HG03045 (cell line): ENCODE data around the gene ATF7.

Experiments
- ATAC-seq: cut with Tn5 transposase; IDR thresholded peaks from one replicate; pipeline ENCODE4 v1.9.1; 2021; ENCODE audit warnings: mild to moderate bottlenecking, moderate library complexity; ENCODE audit not compliant: unreplicated experiment

Gene ATF7

DNA sequence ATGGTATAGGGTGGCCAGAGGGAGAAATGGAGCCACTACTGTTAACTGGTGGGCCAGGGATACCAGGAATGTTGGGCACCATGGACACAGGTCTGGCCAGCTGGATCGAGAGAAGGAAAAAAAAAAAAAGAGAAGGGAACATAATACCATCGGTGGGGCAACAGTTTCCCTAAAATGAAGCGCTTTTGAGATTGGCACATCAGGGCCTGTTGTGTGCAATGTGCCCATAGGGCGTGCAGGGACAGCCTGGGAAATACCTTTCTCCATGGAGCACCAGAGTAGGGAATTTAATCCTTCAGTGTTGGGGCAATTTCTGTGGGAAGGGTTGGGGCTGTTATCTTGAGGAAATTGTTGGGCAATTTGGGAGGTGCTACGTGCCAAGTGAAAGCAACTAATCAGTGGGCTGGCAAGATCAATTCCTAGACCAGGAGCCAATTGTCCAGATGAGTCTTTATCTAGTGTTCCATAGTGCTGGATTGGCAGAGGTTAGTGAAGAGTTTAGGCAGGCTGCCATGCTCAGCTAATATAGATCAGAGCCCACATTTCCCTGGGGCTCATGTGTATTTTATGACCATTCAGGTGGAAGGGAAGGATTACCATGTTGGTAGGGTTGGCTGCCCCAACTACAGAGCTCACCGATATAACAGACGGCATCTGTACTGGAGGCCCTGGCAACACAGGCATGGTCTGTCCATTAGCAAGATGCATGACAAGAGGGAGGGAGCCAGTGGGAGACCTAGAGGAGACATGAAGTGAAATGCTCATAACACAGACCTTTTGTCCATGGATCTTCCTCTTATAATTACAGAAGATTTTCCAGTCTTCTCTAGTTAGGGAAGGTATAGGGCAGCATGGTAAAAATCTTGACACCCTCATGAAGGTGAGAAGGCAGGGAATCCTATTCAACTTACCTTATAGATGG is 93.4 kb downstream of the ATF7 start:
- no peak for ATAC-seq

DNA sequence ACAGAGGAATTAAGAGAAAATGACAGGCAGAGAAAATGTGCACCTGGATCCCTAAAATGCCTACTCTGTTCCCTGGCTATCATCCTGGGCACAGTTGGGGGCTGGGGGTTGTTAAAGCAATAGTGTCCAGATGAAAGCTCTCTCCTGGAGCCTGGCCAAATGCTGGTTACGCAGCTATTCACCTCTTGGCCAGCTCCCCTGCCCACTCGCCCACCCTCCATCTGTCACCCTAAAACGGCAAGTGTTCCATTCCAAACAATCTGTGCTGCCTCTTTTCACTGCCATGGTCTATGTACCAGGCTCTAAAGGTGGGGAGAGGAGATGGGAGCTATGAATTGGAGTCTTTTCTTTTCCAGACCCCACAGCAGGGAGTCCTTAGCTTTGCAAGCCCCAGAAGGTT is 94.2 kb downstream of the ATF7 start:
- ATAC-seq = no peak

DNA sequence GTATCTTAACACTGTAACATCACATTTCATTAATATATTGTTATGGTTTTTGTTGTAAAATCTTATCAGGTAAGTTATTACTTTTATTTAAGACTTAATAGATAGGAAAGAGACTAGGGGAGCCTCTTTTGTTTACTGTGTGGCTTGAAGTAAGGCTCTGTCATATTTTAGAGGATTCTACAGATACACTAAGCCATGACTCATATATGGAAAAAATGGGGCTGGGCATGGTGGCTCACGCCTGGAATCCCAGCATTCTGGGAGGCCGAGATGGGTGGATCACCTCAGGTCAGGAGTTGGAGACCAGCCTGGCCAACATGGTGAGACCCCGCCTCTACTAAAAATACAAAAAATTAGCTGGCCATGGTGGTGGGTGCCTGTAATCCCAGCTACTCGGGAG is 95.3 kb downstream of the ATF7 start:
- no peak for ATAC-seq

DNA sequence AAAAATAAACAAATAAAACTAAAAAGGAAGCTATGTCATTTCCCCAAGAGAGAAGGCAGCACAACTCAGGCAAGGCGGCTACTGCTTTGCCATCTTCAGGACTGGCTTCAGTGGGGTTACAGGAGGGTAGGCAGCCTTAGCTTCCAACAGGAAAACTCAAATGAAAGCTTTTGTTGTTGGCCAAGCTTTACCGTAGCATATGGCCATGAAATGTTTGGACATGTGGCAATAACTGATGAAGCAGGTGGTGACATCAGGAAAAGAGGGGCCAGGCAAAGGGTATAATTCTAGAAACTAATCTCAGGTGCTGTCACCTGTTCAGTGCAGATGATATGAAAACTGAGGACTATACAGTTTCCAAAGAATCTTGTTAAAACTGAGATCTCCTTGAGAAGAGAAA is 96.1 kb downstream of the ATF7 start:
- ATAC-seq = no peak

DNA sequence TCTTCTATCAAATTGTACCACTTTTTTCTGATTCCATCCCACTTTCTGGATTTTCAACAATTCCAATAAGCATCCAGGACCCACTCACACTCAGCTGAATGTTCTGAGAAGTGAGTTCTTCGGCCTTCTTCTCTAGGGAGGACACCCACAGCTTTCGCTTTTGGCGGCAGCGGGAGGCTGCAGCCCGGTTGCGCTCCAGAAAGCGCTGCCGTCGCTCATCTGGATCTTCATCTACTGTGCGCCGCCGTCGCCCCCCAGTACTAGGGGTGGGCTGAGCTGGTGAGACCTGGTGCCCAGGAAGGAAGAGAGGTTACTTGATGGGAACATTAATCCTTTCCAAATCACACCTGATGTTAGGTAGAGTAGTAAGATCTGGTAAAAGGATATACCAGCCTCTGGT is 101.7 kb downstream of the ATF7 start:
- ATAC-seq = no peak

DNA sequence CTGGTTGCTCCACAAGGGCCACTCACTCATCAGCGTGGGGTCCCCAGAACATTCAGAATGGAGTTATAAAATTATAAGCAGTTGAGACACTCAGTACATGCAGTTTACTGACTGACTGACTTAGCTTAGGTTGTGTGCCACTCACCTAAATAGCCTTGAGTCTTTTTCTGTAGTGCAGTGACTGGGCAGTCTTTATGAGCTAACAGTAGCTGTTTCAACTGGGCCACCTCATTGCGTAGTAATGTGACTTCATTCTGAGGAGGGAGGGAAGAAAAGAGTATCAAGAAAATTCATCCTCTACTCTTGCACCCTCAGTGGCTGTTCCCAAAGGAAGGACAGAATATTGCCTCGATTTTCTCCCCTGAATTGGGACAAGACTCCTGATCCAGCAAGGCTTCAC is 103.1 kb downstream of the ATF7 start:
- no peak for ATAC-seq

DNA sequence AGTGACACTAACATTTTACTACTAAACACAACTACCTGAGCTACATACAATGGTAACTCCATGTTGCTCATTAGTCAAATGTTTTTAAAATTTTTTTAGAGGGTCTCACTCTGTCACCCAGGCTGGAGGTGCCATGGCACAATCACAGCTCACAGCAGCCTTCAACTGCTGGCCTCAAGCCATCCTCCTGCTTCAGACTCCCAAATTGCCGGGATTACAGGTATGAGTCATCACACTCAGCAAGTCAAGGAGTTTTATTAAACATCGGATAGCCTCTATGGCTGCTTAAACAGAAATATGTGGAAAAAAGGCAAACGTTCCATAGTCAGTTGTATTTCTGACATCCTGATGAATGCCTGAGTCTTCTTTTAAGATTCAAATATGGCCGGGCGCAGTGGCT is 107.8 kb downstream of the ATF7 start:
- no peak for ATAC-seq

DNA sequence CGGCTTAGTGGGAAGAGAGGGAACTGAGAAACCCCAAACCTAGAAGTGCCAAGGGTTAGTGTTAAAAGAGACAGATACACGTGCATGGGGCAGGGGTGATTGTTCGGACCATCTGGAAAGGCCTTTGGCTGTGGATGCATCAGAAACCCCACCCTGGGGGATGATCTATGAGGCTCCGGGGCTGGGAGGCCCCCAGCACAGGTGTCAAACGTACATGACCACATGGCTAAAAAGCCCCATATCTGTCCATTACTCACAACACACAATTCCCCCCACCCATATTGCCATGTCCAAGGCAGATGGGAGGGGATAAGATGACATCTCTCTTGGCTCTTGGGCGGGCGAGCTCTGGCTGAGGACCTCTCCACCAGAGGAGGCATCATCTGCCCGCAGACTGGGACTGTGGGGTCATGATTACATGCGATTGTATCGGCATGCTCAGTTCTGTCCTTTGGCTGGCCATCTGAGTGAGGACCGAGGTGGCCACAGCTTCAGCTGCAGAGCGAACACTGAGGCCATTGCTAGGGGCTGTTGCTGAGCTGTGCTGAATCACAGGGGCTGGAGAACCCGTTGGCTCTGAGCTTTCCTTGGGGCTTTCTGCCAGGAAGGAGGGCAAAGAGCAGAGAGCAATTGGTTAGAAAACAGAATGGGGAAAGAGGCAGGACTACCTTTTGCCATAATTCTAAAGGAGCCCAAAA is 109.3 kb downstream of the ATF7 start:
- no peak for ATAC-seq

DNA sequence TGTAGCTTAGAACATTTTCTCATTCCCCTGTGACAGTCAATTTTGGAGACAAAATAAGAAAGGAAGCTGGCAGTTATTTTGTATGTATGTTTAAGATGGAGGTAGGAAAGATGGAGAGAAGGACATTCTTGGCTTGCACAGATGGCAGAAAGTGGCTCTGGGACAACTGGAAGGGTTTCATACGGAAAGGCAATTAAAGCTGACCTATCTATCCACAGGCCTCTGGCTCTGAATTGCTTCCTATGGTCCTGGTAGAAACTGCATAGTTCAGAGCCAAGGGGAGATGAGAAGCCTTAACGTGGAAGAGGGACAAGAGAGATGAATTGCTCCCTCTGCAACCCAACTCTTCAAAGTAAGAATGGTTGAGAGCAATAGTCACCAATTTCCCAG is 110.9 kb downstream of the ATF7 start:
- ATAC-seq = no peak

DNA sequence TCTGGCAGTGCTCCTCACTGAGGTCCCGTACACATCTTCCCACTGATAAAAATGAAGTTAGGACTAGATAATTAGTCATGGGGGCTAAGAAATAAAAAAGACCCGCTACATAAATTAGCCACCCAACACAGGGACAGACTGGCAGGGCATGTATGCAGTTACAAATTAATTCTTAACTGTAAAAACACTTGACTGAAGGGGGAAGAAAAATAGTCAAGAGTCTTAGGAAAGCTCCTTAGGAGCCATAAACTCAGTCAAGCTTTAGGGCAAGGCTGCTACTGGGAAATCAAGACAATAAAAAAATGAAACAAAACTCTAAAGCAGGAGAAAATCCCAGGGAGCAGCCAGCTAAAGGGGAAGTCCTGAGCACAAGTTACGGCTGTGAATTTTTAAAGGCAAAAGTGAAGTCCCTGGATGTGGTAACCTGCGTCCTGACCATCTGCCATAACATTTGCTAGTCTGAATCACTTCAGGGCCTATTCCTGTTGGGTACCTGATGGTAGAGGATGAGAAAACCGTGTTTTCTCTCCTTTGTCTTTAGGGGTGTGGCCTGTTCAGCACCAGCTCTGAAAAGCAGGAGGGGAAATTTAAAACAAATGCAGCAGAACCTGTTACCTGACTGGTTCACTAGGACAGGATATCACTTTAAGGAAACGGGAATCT is 111.4 kb downstream of the ATF7 start:
- ATAC-seq = no peak

DNA sequence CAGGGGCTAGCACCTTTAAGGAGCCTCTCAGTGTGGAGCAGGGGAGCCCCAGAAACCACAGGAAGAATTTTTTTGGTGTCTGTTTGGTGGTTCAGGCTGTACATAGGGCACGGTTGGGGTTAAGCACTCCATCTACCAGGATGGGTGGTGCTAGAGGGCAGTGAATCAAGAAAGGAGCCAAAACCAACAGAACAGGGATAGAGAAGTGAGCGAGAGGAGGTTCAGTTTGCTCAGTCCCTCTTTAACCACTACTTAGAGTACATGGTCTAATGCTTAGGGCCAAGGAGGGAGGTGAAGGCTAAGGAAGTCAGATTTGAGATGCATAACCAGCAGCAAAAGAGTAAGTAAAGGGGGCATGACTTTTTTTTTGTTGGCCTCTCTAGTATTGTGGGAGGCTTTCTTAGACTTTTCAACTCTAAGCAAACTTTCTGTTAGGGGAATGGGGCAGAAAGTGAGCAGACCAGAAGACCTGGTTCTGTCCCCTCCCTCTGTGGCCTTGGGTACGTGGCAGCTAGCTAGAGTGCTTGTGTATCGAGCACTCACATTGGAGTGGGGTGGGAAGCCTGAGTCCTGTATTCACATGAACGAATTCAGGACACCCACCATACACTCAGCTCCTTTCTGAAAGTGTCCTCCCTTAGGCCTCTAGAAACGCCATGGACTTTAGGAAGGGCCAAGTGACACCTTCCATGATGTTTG is 112.3 kb downstream of the ATF7 start:
- ATAC-seq = no peak

DNA sequence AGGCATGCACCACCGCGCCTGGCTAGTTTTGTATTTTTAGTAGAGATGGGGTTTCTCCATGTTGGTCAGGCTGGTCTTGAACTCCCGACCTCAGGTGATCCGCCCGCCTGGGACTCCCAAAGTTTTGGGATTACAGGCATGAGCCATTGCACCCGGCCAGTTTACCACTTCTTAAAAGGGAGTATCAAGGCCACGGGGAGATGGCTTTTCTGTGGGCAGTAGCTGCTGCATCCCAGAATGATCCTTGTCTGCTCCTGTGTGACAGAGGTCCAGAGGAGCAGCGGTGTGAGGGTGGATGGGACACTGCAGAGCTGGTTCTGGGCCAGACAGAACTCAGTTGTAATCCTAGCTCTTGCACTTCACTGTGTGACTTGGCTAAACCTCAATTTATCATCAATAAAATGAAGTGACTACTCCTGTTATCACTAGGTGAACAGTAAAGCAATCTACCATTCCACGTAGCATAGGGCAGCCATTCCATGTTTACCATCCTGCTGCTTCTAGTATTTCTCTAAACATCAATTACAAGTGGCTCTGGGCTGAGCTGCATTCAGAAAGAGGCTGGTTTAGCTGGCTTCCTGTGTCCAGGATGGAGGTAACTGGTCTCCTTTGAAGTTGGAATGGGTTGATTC is 115.9 kb downstream of the ATF7 start:
- ATAC-seq = no peak

DNA sequence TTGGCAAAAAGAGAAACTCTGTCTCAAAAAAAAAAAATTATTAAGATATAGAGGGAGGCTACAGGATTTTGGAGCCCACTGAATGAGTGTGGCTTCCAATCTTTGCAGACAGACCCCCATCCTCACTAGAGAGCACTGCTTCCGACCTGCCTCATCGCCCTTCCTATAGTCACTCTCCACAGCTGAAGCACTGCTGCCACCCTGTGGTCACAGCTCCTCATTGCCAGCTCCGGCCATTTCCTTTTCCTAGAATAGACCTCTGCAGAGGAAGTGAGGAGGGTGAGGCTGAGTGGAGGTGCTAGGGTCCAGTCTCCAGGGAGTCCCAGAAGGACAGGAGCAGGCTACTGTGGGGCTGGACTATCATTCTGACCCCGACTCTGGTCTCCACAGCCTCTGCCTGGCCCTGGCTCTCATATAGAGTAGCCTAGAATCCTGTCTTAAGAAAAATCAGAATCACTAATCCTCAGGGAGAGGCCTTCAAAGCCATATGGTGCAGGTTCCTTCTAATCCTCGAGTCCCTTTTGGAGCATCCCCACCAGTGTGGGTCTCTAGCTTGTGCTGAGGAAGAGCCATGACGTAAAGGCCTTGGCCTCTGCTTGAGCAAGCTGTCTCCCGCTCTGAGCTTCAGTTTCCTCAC is 117.5 kb downstream of the ATF7 start:
- ATAC-seq = peak; percentile 82

DNA sequence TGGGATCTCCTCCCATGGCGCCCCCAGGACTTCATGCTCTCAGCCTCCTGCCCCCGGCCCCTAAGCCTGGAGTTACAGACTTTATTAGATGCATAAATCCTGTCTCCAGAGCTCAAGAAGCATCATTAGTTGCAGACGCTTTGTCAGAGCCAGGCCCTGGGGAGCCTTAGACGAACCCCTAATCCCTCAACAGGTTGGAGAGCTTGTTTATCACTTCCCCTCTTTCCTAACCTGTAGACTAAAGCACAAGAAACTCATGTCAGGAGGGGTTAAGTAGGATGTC is 118.6 kb downstream of the ATF7 start:
- no peak for ATAC-seq

DNA sequence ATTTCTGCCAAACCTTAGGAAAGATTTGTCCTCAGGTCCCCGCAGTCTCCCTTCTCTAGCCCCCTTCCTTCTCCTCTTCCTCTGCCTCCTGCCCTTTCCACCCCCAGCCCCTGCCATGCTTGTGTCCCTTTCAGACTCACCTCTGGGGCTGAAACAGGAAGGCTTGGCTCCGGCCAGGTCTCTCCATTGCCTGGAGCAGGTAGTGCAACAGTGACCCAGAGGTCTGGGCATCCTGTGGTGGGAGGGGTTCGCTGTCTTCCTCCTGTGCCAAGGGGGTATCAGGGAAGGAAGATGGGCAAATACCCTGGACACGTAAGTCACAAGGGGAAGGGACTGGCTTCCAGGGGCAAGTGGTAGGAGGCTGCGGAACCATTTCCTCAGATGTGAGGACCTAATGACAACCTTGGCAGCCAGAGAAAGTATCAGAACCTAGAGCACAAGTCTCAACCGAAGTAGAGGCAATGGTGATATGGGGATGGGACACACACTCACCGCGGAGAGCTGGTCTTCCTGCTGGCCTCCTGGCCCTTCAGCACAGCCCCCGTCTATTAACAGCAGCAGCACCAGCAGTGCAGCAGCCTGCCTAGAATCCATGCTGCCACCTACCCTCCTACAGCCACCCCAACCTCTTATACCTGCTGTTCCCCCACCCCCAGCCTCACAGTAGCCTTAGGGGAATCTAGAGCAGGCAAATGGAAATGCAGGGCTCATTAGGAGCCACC is 119.1 kb downstream of the ATF7 start, which contains the start of gene NPFF:
Gene NPFF (minus strand): TSS at position 604 of the 722 bp plus-strand sequence. CDS start 10 bp downstream, at position 594.
- ATAC-seq = no peak

DNA sequence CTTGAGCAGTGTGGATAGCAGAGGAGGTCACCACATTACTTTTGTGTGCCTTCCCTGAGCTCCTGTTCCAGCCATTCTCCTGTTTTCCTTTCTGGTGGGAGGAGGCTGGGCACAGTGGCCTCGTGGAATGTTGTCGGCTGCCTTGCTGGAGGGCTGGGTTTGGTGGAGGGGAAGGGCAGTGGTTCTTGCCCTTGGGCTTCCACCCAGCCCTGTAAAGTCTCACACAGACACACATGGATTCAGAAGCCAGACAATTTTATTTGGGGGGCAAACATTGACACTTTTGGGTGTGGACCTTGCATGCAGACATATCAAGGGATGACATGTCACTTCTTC is 119.8 kb downstream of the ATF7 start:
- ATAC-seq = no peak

DNA sequence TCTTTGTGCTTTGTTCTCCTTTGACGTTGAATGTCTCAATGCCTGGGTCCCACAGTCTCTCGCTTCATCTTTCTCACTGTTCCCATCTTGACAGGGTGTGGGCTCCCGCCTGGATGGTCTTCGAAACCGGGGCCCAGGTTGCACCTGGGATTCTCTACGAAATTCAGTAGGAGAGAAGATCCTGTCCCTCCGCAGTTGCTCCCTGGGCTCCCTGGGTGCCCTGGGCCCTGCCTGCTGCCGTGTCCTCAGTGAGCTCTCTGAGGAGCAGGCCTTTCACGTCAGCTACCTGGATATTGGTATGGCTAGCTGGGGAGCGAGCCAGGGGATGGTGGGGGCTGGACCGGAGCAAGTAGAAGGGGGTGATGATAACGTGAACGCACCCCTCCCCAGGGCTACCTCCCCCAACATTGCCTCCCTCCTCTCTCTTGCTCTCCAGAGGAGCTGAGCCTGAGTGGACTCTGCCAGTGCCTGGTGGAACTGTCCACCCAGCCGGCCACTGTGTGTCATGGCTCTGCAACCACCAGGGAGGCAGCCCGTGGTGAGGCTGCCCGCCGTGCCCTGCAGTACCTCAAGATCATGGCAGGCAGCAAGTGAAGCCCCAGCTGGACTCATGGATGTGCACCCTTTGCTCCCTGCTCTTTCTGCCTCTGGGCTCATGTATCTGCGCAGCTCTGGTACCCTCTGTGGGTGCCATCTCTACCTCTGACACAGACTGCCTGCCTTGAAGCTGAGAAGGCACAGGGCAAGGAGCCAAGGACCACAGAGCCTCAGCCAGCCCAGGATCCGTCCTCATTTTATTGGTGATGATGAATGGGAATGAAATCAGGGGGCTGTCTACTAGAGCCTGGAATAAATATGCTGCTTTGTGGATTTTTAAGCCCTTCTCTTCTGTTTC is 120.4 kb downstream of the ATF7 start:
- no peak for ATAC-seq

DNA sequence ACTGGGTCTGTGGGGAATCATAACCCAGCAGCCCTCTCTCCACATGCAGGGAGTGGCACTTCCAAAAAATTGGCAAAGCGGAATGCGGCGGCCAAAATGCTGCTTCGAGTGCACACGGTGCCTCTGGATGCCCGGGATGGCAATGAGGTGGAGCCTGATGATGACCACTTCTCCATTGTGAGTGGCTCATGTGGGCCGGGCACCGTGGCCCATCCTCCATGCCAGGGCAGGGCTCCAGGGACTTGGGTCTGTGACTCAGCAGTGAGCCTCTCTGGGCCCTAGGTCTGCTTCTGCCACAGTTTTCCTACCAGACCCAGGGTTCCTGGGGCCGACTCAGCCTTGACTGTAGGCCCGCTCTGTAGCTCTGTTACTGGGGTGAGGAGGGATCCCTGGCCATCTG is 121.1 kb downstream of the ATF7 start:
- no peak for ATAC-seq
